Stimulated activated CD8-positive, alpha-beta memory T cell treated with anti-CD3 and anti-CD28 coated beads, Interleukin-2, amount 100 ng/mL, for 48 hours (primary cell): ENCODE measurements around the gene KLHL42.
"Not testable (repeated sequence)": the region's sequence is repeated elsewhere in the genome, so short reads cannot be mapped to it uniquely, and the experiment has no call there.

ENCODE experiments used
- DNase-seq, 2 donors: peaks; one replicate each; pipeline ENCODE4 v3.0.0-alpha.2; 2020; ENCODE audit warnings: low read depth in 2 of 2

KLHL42 gene

GRCh38 chr12:27779920-27780611 is at the start of gene KLHL42, which contains the start of gene MANSC4:
TSS of gene KLHL42 (plus strand) at chr12:27780233. CDS start at chr12:27780331, 98 bp downstream.
TSS of gene MANSC4 (minus strand) at chr12:27780236. CDS start at chr12:27771276, 8,960 bp downstream.
- peak; percentile 39 to 50 for DNase-seq

DNA sequence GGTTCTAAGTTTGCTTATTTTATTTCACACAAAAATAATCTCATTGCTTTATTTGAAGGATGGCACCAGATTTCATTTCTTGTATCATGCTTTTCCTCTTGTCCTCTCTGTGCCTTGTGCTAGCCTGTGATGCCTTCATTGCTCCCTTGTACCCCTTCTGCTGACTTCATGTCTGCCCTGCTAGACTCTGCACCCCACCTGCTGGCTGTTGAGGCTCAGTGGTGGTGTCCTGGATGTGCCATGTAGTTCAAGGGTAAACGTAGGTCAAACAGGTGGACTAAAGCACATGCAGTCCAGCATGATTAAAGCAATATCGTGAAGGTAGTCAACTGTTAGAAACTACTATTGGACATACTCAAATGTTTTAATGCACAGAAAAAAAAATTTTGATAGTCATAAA is 47.8 kb upstream of the KLHL42 start:
- no peak for DNase-seq

- DNase-seq, result peak in 1 of 2 donors; percentile 6
Observed at GRCh38 chr12:27733052-27733656, 46.9 kb upstream of the KLHL42 start.

GRCh38 chr12:27733791-27734190 is 46.2 kb upstream of the KLHL42 start:
- no peak for DNase-seq

DNA sequence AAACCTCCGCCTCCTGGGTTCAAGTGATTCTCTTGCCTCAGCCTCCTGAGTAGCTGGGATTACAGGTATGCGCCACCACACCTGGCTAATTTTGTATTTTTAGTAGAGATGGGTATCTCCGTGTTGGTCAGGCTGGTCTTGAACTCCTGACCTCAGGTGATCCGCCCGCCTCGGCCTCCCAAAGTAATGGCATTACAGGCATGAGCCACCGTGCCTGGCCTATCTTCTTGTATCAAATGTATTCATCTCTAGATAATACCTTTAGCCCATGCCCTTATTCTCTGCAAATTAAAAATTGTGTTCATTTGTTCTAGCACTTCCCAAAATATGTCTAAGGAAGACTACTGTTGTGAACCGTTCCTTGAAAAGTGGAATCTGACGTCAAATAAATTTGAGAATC is 45.7 kb upstream of the KLHL42 start:
- DNase-seq, result not testable (repeated sequence)

GRCh38 chr12:27743601-27744000 is 36.4 kb upstream of the KLHL42 start:
- DNase-seq, result no peak

DNA sequence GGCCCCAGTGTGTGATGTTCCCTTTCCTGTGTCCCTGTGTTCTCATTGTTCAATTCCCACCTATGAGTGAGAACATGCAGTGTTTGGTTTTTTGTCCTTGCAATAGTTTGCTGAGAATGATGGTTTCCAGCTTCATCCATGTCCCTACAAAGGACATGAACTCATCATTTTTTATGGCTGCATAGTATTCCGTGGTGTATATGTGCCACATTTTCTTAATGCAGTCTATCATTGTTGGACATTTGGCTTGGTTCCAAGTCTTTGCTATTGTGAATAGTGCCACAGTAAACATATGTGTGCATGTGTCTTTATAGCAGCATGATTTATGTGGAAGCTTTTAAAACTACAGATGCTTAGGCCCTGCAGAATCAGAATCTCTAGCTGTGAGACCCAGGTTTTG is 34.3 kb upstream of the KLHL42 start:
- not testable (repeated sequence) for DNase-seq

GRCh38 chr12:27747111-27747820 is 32.8 kb upstream of the KLHL42 start:
- DNase-seq, result no peak

DNA sequence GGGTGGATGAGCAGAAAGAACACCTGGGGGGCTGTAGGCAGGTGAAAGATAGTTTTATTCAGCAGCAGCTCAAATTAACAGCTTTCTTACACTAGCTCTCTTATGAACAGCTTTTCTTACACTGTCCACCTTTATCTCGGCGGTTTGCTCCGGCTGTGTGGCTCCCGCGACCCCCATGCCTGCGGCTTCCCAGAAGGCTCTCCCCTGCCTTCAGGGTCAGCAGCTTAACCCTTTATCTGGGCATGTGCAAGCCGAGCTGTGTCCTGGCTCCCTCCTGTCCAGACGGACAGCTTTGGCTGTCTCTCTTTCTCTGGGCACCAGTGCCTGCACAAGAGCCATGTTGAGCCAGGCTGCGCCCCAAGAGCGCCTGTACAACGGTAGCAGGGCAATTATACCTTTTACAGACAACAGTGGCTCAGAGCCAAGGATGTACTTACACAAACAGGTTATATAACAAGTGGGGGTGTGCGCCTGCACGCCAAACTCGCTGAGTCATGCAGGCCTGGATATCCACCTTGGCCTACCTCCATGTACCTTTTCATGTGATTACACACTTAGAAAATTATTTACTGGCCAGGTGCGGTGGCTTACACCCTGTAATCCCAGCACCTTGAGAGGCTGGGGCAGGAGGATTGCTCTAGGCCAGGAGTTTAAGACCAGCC is 28.5 kb upstream of the KLHL42 start:
- DNase-seq, result no peak

DNA sequence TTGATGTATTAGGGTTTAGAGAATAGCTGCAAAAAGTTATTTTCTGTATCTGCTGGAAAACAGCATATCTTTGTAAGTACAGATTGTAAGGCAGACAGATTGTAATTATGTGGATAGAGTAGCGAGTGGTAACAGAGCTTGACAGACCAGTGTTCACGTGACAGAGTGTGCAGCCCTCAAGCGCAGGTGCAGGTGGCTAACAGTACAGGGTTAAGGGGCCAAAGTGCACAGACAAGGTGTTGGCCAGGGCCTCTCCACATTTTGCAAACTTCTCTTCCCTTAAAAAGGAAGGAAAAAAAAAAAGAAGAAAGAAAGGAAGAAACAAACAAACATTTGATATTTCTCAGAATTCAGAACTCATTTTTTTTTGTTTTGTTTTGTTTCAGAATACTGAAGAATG is 25.2 kb upstream of the KLHL42 start:
- DNase-seq, result no peak

- no peak for DNase-seq
Observed at GRCh38 chr12:27756670-27757195, 23.3 kb upstream of the KLHL42 start.

DNA sequence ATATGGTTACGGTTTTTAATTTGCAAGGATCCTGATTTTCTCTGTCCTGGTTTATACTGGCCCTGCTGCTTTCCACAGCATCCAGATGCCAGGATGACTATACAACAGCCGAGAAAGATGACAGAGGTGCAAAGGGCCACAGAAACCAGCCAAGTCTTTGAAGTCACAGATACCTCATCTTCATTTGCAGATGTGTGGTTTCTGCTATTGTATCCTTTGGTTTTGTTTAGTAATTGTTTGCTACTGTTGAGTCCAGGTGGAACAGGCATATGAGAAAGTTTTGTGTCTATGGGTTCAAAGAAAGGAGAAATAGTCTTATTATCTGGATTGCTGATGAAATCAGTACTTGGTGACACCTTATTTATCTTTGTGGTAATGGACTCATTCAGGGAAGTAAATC is 17.3 kb upstream of the KLHL42 start:
- no peak for DNase-seq

- no peak for DNase-seq
Observed at GRCh38 chr12:27766587-27766986, 13.4 kb upstream of the KLHL42 start.

- no peak for DNase-seq
Observed at GRCh38 chr12:27769142-27769673, 10.8 kb upstream of the KLHL42 start.

- no peak for DNase-seq
Observed at GRCh38 chr12:27771481-27772327, 8.3 kb upstream of the KLHL42 start.

DNA sequence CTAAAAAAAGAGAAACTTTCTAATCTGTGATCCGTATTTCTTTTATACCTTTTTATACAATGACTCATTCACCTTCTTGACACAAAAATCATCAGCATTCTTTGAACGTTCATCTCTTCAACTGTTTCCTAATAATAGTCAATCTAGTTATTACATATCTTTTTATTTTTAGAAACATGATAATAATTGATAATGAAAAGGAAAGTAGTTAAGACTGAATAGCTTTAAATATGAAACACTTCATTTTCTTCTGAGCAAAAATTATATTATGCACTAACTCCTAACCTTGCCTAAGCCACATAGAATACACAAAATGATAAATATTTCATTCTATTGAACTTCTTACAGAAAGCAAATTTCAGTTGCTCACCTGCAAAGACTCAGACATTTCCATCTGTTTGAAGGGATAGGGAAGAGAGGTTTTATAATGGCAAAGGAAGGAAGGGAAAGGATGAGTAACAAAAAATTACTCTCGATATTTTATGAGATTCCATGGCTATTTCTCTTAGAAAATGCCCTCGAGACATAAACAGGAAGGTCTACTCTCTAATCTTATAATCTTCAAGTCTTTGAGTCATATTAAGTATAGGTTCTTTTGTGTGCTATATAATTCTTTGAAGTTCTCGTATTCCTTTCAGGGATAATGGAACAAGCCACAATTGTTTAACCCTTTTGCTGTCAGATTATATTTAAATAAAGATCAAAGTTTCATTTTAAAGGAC is 7.5 kb upstream of the KLHL42 start:
- DNase-seq, result no peak

DNA sequence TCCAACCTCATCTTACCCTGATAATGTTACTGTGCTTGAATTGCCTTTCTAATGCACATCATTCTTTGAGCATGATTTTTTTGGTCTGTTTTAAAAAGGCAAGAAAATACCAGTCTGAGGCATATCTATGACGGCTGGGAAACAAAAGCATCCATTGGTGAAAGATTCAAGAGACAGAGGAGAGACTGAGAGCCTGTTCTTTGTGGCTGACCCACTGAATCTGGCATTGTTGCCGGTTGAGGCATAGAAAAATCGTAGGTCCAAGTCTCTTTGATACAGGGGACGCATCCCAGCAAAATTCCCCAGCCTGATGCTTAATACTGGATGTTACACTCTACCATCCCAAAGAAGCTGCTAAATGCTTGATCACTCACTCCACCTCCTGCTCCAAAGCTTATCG is 2.9 kb upstream of the KLHL42 start:
- no peak for DNase-seq

GRCh38 chr12:27778206-27778605 is 1.8 kb upstream of the KLHL42 start:
- DNase-seq, result no peak

DNA sequence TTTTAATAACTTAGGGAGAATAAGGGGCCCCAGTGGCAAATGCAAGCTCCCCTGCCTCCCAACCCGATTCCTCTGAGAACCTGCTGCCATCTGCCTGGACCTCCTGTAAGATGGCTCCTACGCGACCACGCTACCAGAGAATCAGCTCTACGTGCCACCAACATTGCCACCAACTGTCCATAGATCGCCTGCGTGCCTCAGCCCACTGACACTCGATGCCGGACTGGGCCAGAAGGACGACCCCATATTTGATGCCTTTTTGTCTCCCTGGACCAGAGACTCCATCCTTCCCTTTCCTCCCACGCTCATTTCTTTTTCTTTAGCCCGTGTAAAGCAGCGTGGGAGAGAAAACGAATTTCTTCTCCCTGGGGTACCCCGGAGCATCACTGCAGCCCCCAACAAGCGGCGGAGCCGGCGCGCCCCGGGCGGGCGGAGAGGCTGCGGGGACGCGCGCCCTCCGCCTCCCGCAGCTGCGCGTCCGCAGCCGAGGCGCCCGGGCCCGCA is 565 bp upstream of the KLHL42 start:
- peak in 1 of 2 donors; percentile 4 for DNase-seq
